ENCODE results near the gene RORC.
"Not testable (repeated sequence)": the region's sequence is repeated elsewhere in the genome, so short reads cannot be mapped to it uniquely, and the experiment has no call there.

Gene RORC

DNA sequence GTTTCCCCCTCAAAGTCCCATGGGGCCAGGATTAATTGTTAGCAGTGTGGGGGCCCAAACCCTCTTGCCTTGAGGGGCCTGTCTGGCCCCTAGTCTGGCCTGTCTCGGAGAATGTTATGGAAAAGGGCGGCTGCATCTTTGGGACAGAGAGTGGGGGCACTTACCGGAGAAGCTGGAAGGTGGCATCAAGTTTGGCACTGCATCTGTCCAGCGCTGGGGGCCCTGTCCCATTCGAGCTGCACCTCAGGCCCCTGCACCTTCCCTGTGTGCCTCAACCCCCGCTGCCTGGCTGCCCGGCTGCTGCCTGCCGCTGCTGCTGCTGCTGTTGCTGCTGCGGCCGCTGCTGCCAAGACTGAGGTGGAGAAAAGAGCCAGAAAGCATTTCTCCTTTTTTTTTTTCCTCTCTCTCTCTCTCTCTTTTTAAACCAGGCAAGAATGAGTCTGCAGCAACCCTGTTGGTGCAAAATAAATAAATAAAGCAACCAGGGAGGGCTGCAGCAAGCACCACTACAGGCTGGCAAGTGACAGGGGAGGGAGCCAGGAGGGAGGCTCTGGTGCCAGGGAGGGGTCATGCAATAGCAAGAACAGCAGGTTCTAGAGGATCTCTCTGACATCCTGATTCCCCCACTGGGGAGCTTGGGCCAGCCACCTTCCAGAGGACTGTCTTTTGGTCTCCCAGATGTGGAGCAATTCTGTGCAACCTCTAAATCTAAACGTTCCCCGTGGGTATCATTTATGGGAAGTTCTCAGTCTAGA is 26.4 kb downstream of the RORC start, which contains the start of gene LINGO4:
TSS of gene LINGO4 (minus strand) at position 354 of the 755 bp plus-strand sequence. CDS start 2,715 bp downstream, outside the sequence.
- DNase-seq (ENCODE audit: low spot score) = no peak

DNA sequence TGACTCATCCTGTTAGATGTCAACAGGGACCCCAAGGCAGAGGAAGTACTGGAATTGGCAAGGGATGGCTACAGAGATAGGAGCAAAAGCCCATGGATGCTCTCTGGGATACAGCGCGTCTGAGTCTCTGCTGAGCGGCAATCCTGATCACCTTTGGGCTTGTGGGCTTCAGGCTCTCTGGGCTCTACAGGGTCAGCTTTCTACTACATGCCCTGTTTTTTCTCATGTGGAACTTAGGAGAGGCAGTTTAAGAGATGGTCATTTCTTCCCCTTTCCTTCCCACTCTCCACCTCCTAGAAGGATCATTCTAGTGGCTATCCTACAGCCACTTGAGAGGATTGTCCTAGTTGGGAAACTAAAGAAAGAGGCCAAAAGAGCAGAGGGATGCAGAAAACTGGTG is 27.7 kb downstream of the RORC start:
- DNase-seq (ENCODE audit: low spot score) = no peak

- DNase-seq (ENCODE audit: low spot score) = no peak
Observed at GRCh38 chr1:151803164-151803563, 28.4 kb downstream of the RORC start.

GRCh38 chr1:151802372-151802771 is 29.2 kb downstream of the RORC start:
- DNase-seq (ENCODE audit: low spot score) = no peak

GRCh38 chr1:151801846-151802245 is 29.8 kb downstream of the RORC start:
- DNase-seq (ENCODE audit: low spot score) = no peak

DNA sequence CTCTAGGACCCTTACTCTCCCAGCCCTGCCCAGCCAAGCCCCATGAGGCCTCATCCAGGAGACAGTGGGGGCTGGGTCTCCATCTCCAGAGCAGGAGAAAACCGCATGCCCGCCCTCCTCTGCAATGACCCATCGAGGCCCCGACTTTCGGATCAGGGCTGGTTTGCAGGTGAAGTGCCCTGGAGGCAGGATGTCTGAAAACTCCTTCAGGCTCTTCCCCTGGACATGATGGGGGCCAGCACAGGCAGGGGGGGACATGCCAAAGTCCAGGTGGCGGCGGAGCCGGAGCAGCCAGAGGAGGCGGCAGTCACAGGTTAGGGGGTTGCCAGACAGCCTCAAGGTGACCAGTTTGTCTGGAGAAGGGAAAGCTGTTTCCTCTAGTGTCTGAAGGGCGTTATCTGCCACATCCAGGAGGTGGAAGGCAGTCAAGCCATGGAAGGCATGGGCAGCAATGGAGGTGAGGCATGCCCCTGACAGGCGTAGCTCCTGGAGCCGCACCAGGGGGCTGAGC is 30.2 kb downstream of the RORC start:
- no peak for DNase-seq (ENCODE audit: low spot score)

DNA sequence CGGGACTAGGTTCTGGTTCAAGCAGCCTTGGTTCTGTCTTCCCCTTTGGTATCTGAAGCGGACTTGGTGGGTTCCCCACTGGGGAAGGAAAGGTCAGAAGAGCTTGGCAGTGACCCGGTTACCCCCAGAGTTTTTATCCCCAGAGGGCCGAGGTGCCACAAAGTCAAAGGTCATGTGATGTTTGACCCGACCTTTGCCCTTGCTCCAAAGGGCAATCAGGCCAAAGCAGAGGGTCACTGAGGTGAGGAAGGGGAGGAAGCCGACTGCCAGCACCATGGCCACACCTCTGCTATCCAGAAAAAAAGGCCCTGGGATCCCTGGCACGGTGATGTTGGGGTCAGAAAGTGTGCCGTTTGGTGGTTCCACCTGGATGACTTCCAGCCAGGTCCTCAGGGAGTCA is 30.8 kb downstream of the RORC start:
- no peak for DNase-seq (ENCODE audit: low spot score)

GRCh38 chr1:151799179-151800022 is 32.2 kb downstream of the RORC start:
- no peak for DNase-seq (ENCODE audit: low spot score)

DNA sequence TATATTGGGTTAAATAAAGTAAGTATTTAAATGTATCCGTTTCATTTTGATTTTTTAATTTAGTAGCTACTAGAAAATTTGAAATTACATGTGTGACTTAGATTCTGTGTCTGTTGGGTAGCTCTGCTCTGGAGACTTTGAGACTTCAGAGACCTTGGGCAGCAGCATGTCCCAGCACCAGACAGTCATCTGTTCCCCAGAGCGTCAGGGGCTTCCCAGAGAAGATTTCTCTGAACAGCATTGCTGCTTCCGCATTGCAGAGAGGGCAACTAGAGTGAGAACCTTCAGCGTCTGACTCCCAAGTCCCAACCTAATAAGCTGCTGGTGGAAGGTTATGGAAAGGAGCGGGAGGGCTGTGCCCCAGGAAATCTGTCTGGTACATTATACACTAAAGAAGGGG is 33.0 kb downstream of the RORC start:
- DNase-seq (ENCODE audit: low spot score) = no peak

GRCh38 chr1:151790940-151791651 is 40.5 kb downstream of the RORC start:
- no peak for DNase-seq (ENCODE audit: low spot score)

DNA sequence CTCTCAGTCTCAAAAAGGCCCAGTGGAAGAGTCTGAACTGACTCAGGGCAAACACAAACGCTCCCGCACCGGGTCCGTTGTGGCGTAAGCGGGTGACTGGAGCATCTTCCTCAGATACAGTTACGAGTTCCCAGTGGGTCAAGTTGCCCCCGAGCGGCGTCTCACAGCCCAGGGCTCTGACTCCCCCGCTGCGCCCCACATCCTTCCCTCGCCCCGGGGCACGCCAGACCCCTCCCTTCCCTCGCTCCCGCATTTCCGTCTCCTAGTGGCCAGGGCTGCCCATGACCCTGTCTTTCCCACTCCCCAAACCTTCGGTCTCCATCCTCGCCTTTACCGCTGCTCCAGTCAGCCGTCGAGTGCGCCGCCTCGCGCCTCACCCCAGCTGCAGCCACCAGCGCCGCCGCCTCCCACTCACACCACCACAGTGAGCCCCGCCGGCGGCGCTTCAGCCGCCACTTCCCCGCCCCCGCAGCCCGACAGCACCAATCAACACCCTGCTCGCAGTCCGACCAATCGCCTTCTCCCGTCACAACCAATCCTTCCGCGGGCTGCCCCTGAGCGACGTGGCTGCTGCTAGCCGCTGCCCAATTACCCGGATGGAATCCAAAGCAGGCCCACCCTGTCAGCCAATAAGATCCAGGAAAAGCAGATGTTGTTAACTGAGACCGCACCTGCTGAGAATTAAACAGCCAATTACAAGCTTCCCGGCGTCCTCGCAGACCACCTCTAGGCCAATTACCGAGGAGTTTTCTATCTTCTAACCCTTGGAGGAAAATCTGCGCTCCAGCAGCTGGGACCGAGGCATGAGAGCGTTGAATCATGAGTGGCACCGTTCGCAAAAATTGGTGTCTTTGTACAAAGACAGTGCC is 41.3 kb downstream of the RORC start, which contains the start of gene TDRKH:
TSS of gene TDRKH (minus strand) at position 430 of the 869 bp plus-strand sequence. CDS start 7,478 bp downstream, outside the sequence.
- peak; percentile 99 for DNase-seq (ENCODE audit: low spot score)

GRCh38 chr1:151787689-151788088 is 43.9 kb downstream of the RORC start:
- DNase-seq (ENCODE audit: low spot score) = no peak

DNA sequence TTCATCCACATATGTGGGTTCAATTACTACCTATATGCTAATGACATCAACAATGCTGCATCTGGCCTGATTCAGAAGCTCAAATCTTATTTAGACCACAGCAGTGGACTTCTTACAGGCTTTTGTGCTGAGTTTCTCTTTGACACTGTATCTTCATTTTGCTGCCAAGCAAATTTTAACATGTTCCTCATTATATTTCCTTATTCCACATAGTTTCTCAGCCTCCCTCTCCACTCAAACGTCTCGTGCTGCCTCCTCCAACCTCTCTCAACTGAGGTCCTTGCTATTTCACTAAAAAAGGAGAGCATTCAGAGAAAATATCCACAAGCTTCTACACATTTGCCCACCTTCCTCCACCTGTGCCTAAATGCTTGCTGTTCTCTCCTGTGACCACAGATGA is 47.8 kb downstream of the RORC start:
- DNase-seq (ENCODE audit: low spot score) = no peak

DNA sequence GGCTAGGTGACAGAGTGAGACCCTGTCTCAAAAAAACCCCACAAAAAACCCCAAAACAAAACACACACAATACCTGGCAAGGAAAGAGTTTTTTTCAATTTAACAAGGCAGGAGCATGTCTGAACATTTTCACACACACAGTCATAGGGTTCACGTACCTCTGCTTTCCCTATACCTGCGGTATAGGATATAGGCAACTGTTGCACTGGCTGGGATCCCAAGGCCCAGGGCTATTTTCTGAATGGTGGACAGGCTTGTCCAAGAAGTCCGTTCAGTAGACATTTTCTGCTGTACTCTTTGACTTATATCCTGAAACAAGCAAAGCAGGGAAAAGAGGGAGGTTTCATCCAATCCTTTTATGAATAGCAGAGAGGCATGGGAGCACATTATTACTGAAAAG is 48.9 kb downstream of the RORC start:
- no peak for DNase-seq (ENCODE audit: low spot score)

DNA sequence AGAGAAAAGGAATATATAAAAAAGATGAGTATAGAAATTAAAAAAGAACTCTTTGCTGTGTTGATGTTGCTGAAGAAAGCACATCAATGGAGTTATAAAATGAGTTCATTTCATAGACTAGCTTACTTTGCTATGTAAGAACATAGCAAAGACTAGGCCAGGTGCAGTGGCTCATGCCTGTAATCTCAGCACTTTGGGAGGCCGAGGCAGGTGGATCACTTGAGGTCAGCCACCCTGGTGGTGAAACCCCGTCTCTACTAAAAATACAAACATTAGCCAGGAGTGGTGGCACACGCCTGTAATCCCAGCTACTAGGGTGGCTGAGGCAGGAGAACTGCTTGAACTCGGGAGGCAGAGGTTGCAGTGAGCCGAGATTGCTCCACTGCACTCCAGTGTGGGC is 49.6 kb downstream of the RORC start:
- DNase-seq (ENCODE audit: low spot score) = not testable (repeated sequence)

GRCh38 chr1:151780736-151781135 is 50.9 kb downstream of the RORC start:
- DNase-seq (ENCODE audit: low spot score) = not testable (repeated sequence)

DNA sequence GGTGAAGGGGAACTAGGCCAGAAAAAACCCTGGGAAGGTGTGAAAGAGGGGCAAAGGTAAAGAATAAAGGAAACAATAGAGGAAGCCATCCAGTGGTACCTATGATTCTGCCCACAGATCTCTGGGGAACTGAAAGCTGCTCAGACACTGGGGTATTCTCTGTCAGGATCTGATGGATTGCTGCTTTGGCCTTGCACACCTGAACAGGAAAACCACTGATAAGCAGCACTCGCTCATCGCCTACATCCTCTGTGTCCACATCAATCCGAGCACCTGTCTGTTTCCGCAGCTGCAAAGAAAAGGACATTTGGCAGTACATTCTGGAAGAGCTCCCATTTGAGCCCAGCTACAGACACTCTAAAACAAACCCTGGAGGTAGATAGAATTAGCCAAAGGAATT is 51.8 kb downstream of the RORC start:
- DNase-seq (ENCODE audit: low spot score) = no peak

GRCh38 chr1:151777317-151777716 is 54.3 kb downstream of the RORC start:
- no peak for DNase-seq (ENCODE audit: low spot score)

DNA sequence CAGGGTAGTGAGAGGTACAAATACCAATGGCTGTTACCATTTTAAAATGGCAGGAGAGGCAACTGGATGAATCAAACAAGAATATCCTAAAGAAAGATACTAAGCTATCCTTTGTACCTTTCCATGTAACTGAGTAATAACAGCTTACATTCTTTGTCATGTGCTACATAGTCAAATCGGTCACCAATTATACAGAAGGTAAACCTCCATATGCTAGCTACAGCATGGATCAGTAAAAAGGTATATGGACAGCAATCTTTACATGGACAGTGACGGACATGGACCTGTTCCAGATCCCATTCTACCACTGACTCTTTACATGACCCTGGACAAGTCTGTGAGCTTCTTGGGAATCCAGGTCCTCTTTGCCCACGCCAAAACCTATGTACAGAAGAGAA is 54.9 kb downstream of the RORC start:
- no peak for DNase-seq (ENCODE audit: low spot score)

- no peak for DNase-seq (ENCODE audit: low spot score)
Observed at GRCh38 chr1:151775894-151776664, 55.5 kb downstream of the RORC start.

Measured in globus pallidus (tissue), 1 donor.